Measurements from ENCODE around the gene TSPAN17. TPM values are rescaled to one million over a fixed set of nuclear protein-coding genes. Genes with fewer than 3 reads are reported as not detected.

TSPAN17 gene, protein sequence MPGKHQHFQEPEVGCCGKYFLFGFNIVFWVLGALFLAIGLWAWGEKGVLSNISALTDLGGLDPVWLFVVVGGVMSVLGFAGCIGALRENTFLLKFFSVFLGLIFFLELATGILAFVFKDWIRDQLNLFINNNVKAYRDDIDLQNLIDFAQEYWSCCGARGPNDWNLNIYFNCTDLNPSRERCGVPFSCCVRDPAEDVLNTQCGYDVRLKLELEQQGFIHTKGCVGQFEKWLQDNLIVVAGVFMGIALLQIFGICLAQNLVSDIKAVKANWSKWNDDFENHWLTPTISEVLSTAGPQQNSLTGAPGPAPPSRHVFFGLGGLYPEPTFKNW
- 33.7 and 45.7 TPM in 2 replicates for total RNA-seq

DNA sequence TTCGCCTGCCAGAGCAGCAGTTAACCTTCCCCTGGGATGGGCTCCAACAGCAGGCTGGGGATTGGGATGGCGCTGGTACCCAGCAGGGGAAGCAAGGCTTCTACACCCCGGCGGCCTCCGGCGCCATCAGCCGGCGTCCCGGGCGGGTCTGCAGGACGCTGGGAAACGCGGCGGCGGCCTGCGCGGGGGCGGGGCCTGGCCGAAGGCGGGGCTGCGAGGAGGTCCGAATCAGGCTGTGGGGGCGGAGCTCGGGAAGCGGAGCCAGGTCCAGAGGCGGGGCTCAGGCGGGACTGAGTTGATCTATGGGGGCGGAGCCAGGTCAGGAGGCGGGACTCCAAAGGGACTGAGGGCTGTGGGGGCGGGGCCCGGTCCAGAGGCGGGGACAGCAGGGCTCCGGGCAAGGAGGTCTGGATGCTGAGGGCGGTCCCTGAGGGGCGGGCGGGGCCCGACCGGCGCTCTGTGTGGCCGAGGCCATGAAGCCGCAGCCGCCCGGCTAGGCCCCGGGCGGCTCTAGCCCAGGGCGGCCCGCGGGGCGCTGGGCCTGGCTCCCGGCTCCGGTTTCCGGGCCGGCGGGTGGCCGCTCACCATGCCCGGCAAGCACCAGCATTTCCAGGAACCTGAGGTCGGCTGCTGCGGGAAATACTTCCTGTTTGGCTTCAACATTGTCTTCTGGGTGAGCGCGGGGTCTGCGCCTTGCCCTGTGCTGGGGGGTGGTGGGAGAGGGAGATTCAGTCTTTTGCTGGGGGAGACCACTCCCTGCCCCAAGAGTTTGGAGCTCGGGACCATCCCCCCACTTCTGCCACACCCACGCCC is at the start of gene TSPAN17:
TSPAN17 (plus strand) TSS at position 455 of the 813 bp plus-strand sequence; CDS start at position 587, 132 bp downstream.

DNA sequence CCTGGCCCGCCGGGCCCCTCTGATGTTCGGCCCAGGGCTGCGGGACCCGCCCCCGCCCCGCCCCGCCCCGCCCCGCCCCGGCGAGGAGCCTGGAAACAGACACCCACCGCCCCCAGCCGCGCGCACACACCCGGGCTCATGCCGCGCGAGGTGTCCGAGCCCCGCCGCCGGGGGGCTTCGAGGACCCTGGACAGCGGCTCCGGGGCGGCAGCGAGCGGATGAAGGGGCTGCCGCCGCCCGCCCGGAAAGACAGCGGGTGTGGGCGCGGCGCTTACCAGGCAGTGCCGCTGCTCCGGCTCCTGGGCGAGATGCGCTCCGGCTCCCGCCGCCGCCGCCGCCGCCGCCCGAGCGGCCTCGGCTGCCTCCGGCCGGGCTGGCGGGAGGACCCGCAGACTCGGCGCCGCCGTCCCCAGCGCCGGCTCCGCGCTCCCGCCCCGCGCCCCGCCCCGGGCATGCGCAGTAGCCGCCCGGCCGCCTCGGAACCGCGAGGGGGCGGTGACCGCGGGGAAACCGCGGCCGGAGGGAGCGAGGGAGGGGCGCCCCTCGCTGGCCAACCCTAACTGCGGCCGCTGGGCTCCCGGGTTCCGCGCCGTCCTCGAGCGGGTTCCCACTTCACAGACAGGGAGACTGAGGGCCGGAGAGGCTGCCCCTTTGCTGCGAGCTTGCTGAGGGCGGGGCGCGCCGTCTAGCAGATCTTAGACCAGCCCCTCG is 37.4 kb upstream of the TSPAN17 start, which contains the start of gene GPRIN1:
GPRIN1 (minus strand) TSS at position 433 of the 711 bp plus-strand sequence. CDS start 10,322 bp downstream, outside the sequence.

DNA sequence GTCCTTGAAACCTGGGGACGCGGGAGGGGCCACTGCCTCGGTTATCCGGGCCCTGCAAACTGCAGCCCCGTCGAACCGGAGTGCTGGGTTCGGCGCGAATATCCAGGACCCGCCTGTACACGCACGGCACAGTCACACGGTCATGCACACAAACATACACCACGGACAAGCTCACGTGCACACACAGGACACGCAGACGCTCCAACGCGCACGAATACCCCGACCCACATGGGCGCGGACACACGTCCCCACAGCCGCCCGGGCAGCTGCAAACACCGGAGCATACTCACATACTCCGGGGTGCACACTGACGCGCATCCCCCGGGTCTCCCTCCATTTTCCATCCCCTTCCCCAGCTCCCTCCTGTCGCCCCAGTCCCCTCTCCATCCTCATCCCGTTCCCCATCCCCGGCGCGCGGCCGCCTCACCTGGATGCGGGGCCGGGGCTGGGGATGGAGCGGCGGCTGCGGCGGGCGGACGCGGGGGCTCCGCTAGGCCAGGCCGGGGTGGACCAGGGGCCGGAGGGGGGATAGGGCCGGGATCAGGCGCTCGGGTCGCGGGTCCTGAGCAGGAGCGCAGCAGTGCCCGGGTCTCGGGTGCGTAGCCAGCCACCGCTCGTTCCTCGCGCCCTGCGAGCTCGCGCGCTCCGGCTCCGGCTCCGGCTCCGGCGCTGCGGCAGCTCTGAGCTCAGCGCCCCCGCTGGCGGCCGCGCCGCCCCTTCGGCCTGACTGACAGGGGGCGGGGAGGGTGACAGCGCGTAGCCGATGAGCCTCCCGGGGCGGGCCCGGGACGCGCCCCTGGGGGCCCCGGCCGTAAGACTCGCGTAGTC is 17.2 kb upstream of the TSPAN17 start, which contains the start of the genes EIF4E1B and SNCB:
EIF4E1B (plus strand) TSS at position 823 of the 828 bp plus-strand sequence. CDS start 12,113 bp downstream, outside the sequence.
SNCB (minus strand) TSS at position 682 of the 828 bp plus-strand sequence. CDS start 880 bp downstream, outside the sequence.

Other genes with a start within 250 kb of the TSPAN17 start
- 82.2 and 93.6 TPM in 2 replicates for gene CLTB, start 230.9 kb upstream of the TSPAN17 start, total RNA-seq
- gene FAF2, start 199.1 kb upstream of the TSPAN17 start, total RNA-seq, result 45.5 and 46.4 TPM in 2 replicates
- 3.2 and 6.5 TPM in 2 replicates for gene RNF44, start 110.1 kb upstream of the TSPAN17 start, total RNA-seq
- gene CDHR2, start 98.1 kb upstream of the TSPAN17 start, total RNA-seq, result under 0.01 TPM in 2 replicates
- gene GPRIN1, start 37.3 kb upstream of the TSPAN17 start, total RNA-seq, result 6.3 and 7.4 TPM in 2 replicates
- gene SNCB, start 16.9 kb upstream of the TSPAN17 start, total RNA-seq, result 0.33 and 1.6 TPM in 2 replicates
- not detected in 2 replicates for gene EIF4E1B, start 16.8 kb upstream of the TSPAN17 start, total RNA-seq
- not detected in 2 replicates for gene UNC5A, start 163.1 kb downstream of the TSPAN17 start, total RNA-seq